HepG2 (cell line): ENCODE measurements around the gene VAMP2. TPM values are rescaled to one million over a fixed set of nuclear protein-coding genes. Genes with fewer than 3 reads are reported as not detected.

ENCODE experiments used
- ARID2 ChIP-seq: sonication (generic); formaldehyde crosslinking; IDR thresholded peaks from 2 replicates; pipeline ENCODE4 v1.8.1; 2022; ENCODE audit warnings: mild to moderate bottlenecking, missing genetic modification reagents, borderline replicate concordance
- ARID3A ChIP-seq: IDR thresholded peaks from 2 replicates; pipeline ENCODE4 v1.6.1; 2012; ENCODE audit warnings: low read depth, low read length, improper control_type of control experiment
- ATF1 ChIP-seq: IDR thresholded peaks from 2 replicates; pipeline ENCODE4 v1.6.1; 2016; ENCODE audit warnings: mild to moderate bottlenecking, control low read depth
- CEBPG ChIP-seq: IDR thresholded peaks from 2 replicates; pipeline ENCODE4 v1.6.1; 2016
- CENPT ChIP-seq: sonication (generic); formaldehyde crosslinking; IDR thresholded peaks from 2 replicates; pipeline ENCODE4 v1.8.0; 2022; ENCODE audit warnings: low read depth, mild to moderate bottlenecking, moderate library complexity, missing genetic modification reagents
- CREM ChIP-seq, 2 experiments: sonication (generic) in 1 of 2; formaldehyde crosslinking in 1 of 2; IDR thresholded peaks; 2 replicates each; pipeline versions ENCODE4 v1.4.0 to v1.6.1; 2016 to 2020; ENCODE audit warnings: antibody characterized with exemption in 1 of 2, mild to moderate bottlenecking in 1 of 2, missing genetic modification reagents in 1 of 2
- GTF2F1 ChIP-seq: fragments of 150-350 bp; IDR thresholded peaks from 2 replicates; pipeline ENCODE4 v1.6.1; 2014; ENCODE audit warnings: low read length
- JUND ChIP-seq: sonication (generic); formaldehyde crosslinking; IDR thresholded peaks from 2 replicates; pipeline ENCODE4 v1.8.0; 2022; ENCODE audit warnings: mild to moderate bottlenecking, missing genetic modification reagents
- MXD1 ChIP-seq: sonication (generic); formaldehyde crosslinking; IDR thresholded peaks from 2 replicates; pipeline ENCODE4 v1.4.0; 2020; ENCODE audit warnings: mild to moderate bottlenecking, missing genetic modification reagents
- RBAK ChIP-seq: sonication (generic); formaldehyde crosslinking; IDR thresholded peaks from 2 replicates; pipeline ENCODE4 v1.5.1; 2020; ENCODE audit warnings: mild to moderate bottlenecking, missing genetic modification reagents
- SNAPC5 ChIP-seq: sonication (generic); formaldehyde crosslinking; IDR thresholded peaks from 2 replicates; pipeline ENCODE4 v1.8.1; 2023; ENCODE audit warnings: mild to moderate bottlenecking, missing genetic modification reagents, borderline replicate concordance
- TERF1 ChIP-seq: sonication (generic); formaldehyde crosslinking; IDR thresholded peaks from 2 replicates; pipeline ENCODE4 v1.8.0; 2022; ENCODE audit warnings: mild to moderate bottlenecking, missing genetic modification reagents, moderate library complexity
- THAP8 ChIP-seq: sonication (generic); formaldehyde crosslinking; IDR thresholded peaks from 2 replicates; pipeline ENCODE4 v1.5.1; 2020; ENCODE audit warnings: missing genetic modification reagents, mild to moderate bottlenecking, borderline replicate concordance
- XRCC5 ChIP-seq: fragments of 200-400 bp; formaldehyde crosslinking; optimal IDR thresholded peaks from 2 replicates; pipeline ENCODE3; 2017; ENCODE audit warnings: mild to moderate bottlenecking, low read length
- ZBTB14 ChIP-seq: sonication (generic); formaldehyde crosslinking; IDR thresholded peaks from 2 replicates; pipeline ENCODE4 v1.4.0; 2020; ENCODE audit warnings: missing genetic modification reagents
- ZFP36L2 ChIP-seq: sonication (generic); formaldehyde crosslinking; IDR thresholded peaks from 2 replicates; pipeline ENCODE4 v1.4.0; 2020; ENCODE audit warnings: missing genetic modification reagents
- ZNF224 ChIP-seq: sonication (generic); formaldehyde crosslinking; IDR thresholded peaks from 2 replicates; pipeline ENCODE4 v1.5.0; 2020; ENCODE audit warnings: mild to moderate bottlenecking, missing genetic modification reagents
- ZNF512 ChIP-seq: sonication (generic); formaldehyde crosslinking; IDR thresholded peaks from 2 replicates; pipeline ENCODE4 v1.4.0; 2020; ENCODE audit warnings: mild to moderate bottlenecking, missing genetic modification reagents
- polyA plus RNA-seq, 8 experiments: library from polyadenylated mRNA; depleted of rRNA in 3 of 8; stranded (reverse) in 7 of 8; unstranded in 1 of 8; fragments of >200 nt; fragmentation: Illumina TruSeq in 4 of 8; extraction: Trizol in 4 of 8; gene quantifications; 2 replicates each; pipeline versions ENCODE4 v1.2.1 to v1.2.3, GENCODE V29; 2011 to 2016; ENCODE audit warnings: low read depth in 4 of 8, missing spikeins in 1 of 8, mixed read lengths in 1 of 8; ENCODE audit not compliant: insufficient read depth in 1 of 8
- total RNA-seq, 5 experiments: library from RNA; depleted of rRNA; stranded (reverse); fragments of >200 nt; fragmentation: Illumina TruSeq; extraction: Trizol; gene quantifications; 2 replicates each; pipeline ENCODE4 v1.2.3, GENCODE V29; 2016; ENCODE audit warnings: low read depth in 1 of 5

Gene VAMP2
- total and polyA plus RNA-seq, 2 of the 13 experiments (the other 11 are each of a cell fraction or from before 2014, with no cell fraction given) = 3.9 to 17.2 TPM

- TF ChIP-seq ARID3A (no peak), ZFP36L2 (CRISPR knock-in tag) (no peak), RBAK (no peak), TERF1 (CRISPR knock-in tag) (peak; percentile 30; the same call in 1 of the 2 replicates), THAP8 (CRISPR knock-in tag) (no peak), CENPT (peak; percentile 90), ZNF224 (CRISPR knock-in tag) (no peak), CREM (IDR thresholded peaks at IDR 0.05) (peak; percentile 70; the same call in 1 of the 2 replicates), CREM (CRISPR knock-in tag; IDR thresholded peaks at IDR 0.05) (no peak), SNAPC5 (CRISPR knock-in tag) (peak; percentile 72; the same call in 1 of the 2 replicates), CEBPG (peak; percentile 48; the same call in 1 of the 2 replicates), ATF1 (peak; percentile 91), ZBTB14 (CRISPR knock-in tag) (no peak), GTF2F1 (no peak), XRCC5 (no peak), ARID2 (CRISPR knock-in tag) (no peak), JUND (CRISPR knock-in tag) (no peak), ZNF512 (CRISPR knock-in tag) (peak; percentile 42; the same call in 1 of the 2 replicates), MXD1 (CRISPR knock-in tag) (peak; percentile 98)
Observed at GRCh38 chr17:8209907-8210760, 47.4 kb upstream of the VAMP2 start, which contains the start of gene AURKB (continued).
